Fibroblast of peridontal ligament (primary cell): ENCODE results near the gene PSMD2.
A peak's percentile ranks its signal among the peaks of the same experiment; 100 is the strongest.

ENCODE experiments used
- DNase-seq: peaks from one replicate; pipeline ENCODE4 v3.0.0-alpha.2; 2010; ENCODE audit errors: extremely low read depth

The PSMD2 gene

DNA sequence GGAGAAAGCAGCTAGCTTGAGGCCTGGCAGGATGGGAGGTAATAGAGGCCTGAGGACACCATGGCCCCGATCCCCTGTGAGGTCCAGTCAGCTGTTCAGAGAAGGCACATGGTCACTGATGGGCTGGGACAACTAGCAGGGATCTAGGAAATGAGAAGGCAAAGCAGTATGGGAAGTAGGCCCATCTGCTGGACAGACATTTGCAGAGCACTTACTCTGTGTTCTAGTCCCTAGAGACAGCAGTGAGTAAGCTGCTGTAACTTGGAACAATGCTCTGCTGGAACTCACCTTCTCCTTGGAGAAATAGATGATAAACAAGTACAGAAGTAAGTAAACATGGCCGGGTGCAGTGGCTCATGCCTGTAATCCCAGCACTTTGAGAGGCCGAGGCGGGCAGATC lies 16.1 kb upstream of the PSMD2 start:
- no peak for DNase-seq

GRCh38 chr3:184283681-184284080 lies 15.4 kb upstream of the PSMD2 start:
- no peak for DNase-seq

DNA sequence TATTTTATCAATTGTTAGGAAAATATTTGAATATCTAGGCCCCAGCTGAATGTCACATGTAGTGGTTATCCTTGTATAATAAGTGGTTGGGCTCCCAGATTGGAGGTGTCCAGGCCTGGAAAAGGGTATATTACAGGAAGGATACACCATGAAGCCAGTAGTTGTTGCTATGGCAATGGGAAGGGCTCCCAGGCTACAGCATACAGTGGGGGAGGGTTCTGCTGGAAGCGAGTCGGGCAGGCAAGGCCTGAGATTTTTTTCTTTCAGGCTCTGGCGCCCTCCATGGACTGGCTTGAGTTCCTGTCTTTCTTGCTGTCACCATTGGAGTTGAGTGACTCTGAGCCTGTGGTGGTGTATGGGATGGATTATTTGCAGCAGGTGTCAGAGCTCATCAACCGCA lies 14.3 kb upstream of the PSMD2 start:
- peak; percentile 62 for DNase-seq

- peak; percentile 48 for DNase-seq
Measured at GRCh38 chr3:184289426-184289938, 9.6 kb upstream of the PSMD2 start.

DNA sequence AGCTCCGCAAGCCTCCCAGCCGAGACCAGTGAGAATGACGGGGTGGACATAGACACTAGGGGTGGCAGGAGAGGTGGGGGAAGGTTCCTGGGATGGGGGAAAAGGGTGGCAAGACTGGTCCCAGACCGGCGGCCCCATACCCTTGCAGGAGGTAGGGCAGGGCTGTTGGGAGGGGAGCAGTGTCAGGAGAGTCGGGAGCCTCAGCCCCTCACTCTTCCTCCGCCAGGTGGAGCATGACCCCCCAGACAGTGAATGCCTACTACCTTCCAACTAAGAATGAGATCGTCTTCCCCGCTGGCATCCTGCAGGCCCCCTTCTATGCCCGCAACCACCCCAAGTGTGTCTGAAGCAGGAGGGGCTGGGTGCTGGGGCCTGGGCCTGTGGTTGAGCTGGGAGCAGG lies 8.7 kb upstream of the PSMD2 start:
- DNase-seq = no peak

- DNase-seq = no peak
Measured at GRCh38 chr3:184291044-184291737, 7.8 kb upstream of the PSMD2 start.

GRCh38 chr3:184291738-184292445 lies 7.1 kb upstream of the PSMD2 start:
- DNase-seq = no peak

- DNase-seq = no peak
Measured at GRCh38 chr3:184295771-184296170, 3.3 kb upstream of the PSMD2 start.

GRCh38 chr3:184296616-184297015 lies 2.4 kb upstream of the PSMD2 start:
- no peak for DNase-seq

GRCh38 chr3:184299488-184300377 lies 692 bp downstream of the PSMD2 start:
- DNase-seq = peak; percentile 51

DNA sequence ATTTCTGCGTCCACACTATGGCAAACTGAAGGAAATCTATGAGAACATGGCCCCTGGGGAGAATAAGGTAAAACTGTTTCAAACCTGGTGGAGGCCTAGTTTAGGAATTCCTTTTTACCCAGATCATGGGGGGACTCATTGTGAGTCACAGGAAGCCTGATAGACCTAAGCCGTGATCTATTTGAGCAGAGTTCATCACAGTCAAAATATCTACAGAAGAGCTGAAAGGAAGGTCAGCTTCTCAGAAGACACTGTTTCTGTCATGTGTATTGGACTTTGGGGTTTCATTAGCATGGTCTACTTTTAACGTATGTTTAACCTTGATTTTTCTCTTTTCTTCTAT lies 1.3 kb downstream of the PSMD2 start:
- no peak for DNase-seq

DNA sequence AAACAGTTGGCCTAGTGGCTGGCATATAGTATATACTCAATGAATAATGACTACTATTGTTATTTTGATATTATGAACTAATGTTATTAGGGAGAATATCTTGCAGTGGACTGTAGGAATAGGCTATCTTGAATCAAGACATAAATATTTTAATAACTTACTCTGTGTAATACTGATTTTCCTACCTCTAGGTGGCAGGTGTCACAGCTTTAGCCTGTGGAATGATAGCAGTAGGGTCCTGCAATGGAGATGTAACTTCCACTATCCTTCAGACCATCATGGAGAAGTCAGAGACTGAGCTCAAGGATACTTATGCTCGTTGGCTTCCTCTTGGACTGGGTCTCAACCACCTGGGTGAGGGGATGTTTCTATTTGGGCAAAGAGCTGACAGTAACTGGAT lies 6.5 kb downstream of the PSMD2 start:
- DNase-seq = peak; percentile 25

- no peak for DNase-seq
Measured at GRCh38 chr3:184306341-184306972, 7.4 kb downstream of the PSMD2 start.

DNA sequence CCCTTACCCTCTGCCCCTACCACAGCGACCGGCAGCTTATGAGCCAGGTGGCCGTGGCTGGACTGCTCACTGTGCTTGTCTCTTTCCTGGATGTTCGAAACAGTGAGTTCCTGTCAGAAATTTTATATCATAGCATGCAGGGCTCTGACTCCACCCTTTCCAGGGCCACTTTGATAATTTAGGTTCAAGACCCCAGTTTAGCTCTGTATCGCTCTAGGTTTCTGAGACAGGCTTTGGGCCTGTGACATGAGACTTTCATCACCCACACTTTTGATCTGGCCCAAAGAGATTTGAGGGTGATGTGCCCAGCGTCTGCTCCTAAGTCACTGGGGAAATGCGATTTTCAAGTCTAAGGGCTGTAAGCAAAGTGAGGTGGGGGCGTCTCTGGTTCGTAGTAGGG lies 8.9 kb downstream of the PSMD2 start:
- no peak for DNase-seq

DNA sequence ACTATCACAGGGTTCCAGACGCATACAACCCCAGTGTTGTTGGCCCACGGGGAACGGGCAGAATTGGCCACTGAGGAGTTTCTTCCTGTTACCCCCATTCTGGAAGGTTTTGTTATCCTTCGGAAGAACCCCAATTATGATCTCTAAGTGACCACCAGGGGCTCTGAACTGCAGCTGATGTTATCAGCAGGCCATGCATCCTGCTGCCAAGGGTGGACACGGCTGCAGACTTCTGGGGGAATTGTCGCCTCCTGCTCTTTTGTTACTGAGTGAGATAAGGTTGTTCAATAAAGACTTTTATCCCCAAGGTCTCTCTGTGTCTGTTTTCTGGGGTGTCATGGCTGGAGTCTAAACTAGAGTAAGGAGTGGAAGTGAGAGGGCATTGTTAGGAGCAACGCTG lies 9.7 kb downstream of the PSMD2 start:
- DNase-seq = no peak

DNA sequence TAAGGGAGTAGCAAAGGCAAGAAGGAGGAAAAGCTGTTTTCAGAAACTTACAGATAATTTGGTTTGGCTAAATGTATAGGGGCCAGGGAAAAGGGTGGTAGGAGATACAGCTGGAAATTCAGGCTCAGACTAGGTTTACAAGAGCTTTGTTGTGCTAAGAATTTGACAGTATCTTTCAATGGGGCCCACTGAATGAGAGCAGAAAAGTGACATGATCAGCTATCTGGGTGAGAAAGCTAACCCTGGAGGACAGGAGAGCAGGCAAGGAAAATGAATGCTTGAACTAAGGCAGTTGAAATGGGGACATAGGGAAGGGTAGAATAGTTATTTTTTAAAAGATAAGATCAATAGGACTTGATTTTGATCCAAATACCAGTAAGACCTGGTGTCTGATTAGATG lies 12.6 kb downstream of the PSMD2 start:
- no peak for DNase-seq

- peak; percentile 91 for DNase-seq
Measured at GRCh38 chr3:184314363-184314699, 15.3 kb downstream of the PSMD2 start, which contains the start of gene EIF4G1. Gene EIF4G1, plus strand, starts transcription at chr3:184314606. Its CDS starts 1,191 bp downstream, at chr3:184315797.

DNA sequence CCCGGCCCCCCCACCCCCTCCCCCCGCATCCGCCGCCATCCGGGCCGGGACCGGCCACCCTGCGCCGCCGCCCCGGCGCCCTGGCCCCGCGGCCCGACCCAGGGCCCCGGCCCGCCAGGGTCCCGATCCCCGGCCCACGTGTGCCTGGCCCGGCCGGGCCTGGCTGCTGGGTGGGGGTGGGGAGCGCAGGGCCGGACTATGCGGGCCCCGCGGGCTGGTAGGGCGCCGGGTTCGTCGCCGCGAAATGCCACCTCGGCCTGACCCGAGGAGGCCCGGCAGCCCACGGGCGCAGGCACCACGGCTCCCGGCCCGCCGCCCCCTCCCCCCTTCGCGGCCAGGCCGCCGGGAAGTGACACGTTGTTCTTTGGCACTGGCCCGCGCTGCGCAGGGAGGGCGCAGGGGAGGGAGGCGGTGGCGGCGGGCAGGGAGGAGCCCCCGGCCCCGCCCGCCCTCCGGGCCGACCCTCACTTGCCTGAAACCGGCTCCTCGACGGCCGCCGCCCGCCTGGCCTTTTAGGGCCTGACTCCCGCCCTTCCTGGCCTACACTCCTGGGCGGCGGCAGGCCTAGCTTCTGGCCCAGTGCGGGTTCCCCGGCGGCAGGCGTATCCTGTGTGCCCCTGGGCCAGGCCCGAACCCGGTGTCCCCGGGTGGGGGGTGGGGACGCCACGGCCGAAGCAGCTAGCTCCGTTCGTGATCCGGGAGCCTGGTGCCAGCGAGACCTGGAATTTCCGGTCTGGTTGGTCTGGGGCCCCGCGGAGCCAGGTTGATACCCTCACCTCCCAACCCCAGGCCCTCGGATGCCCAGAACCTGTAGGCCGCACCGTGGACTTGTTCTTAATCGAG lies 15.9 kb downstream of the PSMD2 start:
- DNase-seq = peak; percentile 75

DNA sequence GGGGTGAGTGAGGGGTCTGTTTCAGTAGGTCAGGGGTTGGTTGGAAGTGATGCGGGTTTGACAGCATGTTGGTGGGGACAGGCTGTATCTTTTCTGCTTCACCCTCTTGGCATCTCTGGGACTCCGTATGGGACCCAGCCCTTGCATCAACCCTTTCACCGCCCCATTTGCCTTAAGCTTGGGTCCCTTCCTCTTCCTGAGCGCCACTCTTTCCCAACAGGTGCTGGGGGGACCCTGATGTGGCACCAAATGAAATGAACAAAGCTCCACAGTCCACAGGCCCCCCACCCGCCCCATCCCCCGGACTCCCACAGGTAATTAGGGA lies 16.5 kb downstream of the PSMD2 start:
- no peak for DNase-seq

- DNase-seq = no peak
Measured at GRCh38 chr3:184315871-184316661, 17.0 kb downstream of the PSMD2 start.
